GM12878 (cell line): ENCODE measurements around the gene LGI2. TPM values are rescaled to one million over a fixed set of nuclear protein-coding genes. Genes with fewer than 3 reads are reported as not detected.

Experiments
- ATAC-seq: fragments of 200-7000 bp; cut with Tn5 transposase; 3 replicates; pipeline ENCODE4 v1.9.1; 2020; ENCODE audit warnings: mild to moderate bottlenecking, moderate library complexity
- BruUV-seq: library from RNA; stranded (reverse); fragments of 400-500 nt; replicated peaks from 2 replicates; lab custom pipeline; 2021; lab: Mats Ljungman, UMichigan
- CTCF ChIA-PET: fragments of 300-600 bp; sonication (Branson Sonifier 250); formaldehyde crosslinking; extraction: SDS; loops from one replicate; lab custom pipeline; 2021; ENCODE audit warnings: inconsistent platforms; lab: Yijun Ruan, JAX
- POLR2A ChIA-PET: fragments of 350-600 bp; formaldehyde crosslinking; extraction: SDS; loops from one replicate; lab custom pipeline; 2021; ENCODE audit warnings: inconsistent platforms; lab: Charles Lee
- RAD21 ChIA-PET: fragments of 300-600 bp; sonication (Branson Sonifier 250); formaldehyde crosslinking; loops from one replicate; lab custom pipeline; 2023; ENCODE audit warnings: antibody characterized with exemption; ENCODE audit not compliant: unreplicated experiment; lab: Charles Lee
- SMC1A ChIA-PET: fragments of 300-600 bp; sonication (Branson Sonifier 250); formaldehyde crosslinking; loops from one replicate; lab custom pipeline; 2023; ENCODE audit not compliant: unreplicated experiment, uncharacterized antibody; lab: Charles Lee
- DNase-seq: peaks from one replicate; pipeline ENCODE4 v3.0.0-alpha.2; 2011; ENCODE audit warnings: low read depth, low spot score
- FAIRE-seq: peaks from 3 replicates; lab custom pipeline; 2011; peaks lifted over from hg19 to GRCh38; lab: Jason Lieb, UNC
- H2AFZ ChIP-seq: 2 replicates; pipeline ENCODE4 v1.6.0; 2011; ENCODE audit warnings: low read depth, low read length, control low read depth; ENCODE audit not compliant: control insufficient read depth
- H3K27ac ChIP-seq: 2 replicates; pipeline ENCODE4 v1.5.1; 2011; ENCODE audit warnings: control low read depth; ENCODE audit not compliant: control insufficient read depth, insufficient read depth
- H3K27me3 ChIP-seq, 2 experiments: replicated peaks in 1 of 2; 2 replicates each; pipeline versions ENCODE4 v1.6.0 to v1.6.1; 2011; ENCODE audit warnings: low read length in 1 of 2; ENCODE audit not compliant: control insufficient read depth in 2 of 2, insufficient read depth in 2 of 2
- H3K36me3 ChIP-seq, 2 experiments: 2 replicates each; pipeline ENCODE4 v1.5.1; 2011; ENCODE audit warnings: low read length in 1 of 2; ENCODE audit not compliant: control insufficient read depth in 2 of 2, insufficient read depth in 2 of 2
- H3K4me1 ChIP-seq: 2 replicates; pipeline ENCODE4 v1.6.1; 2011; ENCODE audit warnings: mild to moderate bottlenecking, low read length, moderate library complexity, mixed read lengths; ENCODE audit not compliant: control insufficient read depth, insufficient read depth
- H3K4me2 ChIP-seq: 2 replicates; pipeline ENCODE4 v1.6.0; 2011; ENCODE audit warnings: control low read depth; ENCODE audit not compliant: control insufficient read depth, insufficient read depth
- H3K4me3 ChIP-seq: fragments of 200-600 bp; sonication (generic); 2 replicates; pipeline ENCODE4 v1.5.1; 2016
- H3K79me2 ChIP-seq: 2 replicates; pipeline ENCODE4 v1.6.0; 2011; ENCODE audit warnings: low read length; ENCODE audit not compliant: control insufficient read depth, insufficient read depth
- H3K9ac ChIP-seq: 2 replicates; pipeline ENCODE4 v1.8.0; 2011; ENCODE audit warnings: low read length, control low read depth, mixed read lengths; ENCODE audit not compliant: control insufficient read depth, insufficient read depth
- H3K9me3 ChIP-seq: replicated peaks from 3 replicates; pipeline ENCODE4 v1.5.1; 2011; ENCODE audit warnings: mild to moderate bottlenecking, low read length; ENCODE audit not compliant: control insufficient read depth, insufficient read depth
- H4K20me1 ChIP-seq: 2 replicates; pipeline ENCODE4 v1.6.0; 2011; ENCODE audit not compliant: control insufficient read depth, insufficient read depth
- ATF7 ChIP-seq: fragments of 450-650 bp; IDR thresholded peaks from 2 replicates; pipeline ENCODE4 v1.6.1; 2016; ENCODE audit warnings: low read depth, mild to moderate bottlenecking
- BCL11A ChIP-seq: IDR thresholded peaks from 2 replicates; pipeline ENCODE4 v1.6.1; 2011; ENCODE audit warnings: low read depth, low read length
- CBX3 ChIP-seq: fragments of 200-600 bp; sonication (generic); IDR thresholded peaks from 2 replicates; pipeline ENCODE4 v1.6.1; 2016; ENCODE audit warnings: low read depth, borderline replicate concordance
- LARP7 ChIP-seq: fragments of 450-650 bp; IDR thresholded peaks from 2 replicates; pipeline ENCODE4 v1.6.1; 2017; ENCODE audit warnings: mild to moderate bottlenecking
- NR2C1 ChIP-seq: fragments of 450-650 bp; IDR thresholded peaks from 2 replicates; pipeline ENCODE4 v1.6.1; 2017; ENCODE audit warnings: antibody characterized with exemption, mild to moderate bottlenecking, moderate library complexity
- RAD51 ChIP-seq: fragments of 450-650 bp; IDR thresholded peaks from 2 replicates; pipeline ENCODE4 v1.6.1; 2016; ENCODE audit warnings: moderate library complexity, mild to moderate bottlenecking, inconsistent platforms
- RELA ChIP-seq: fragments of 450-650 bp; IDR thresholded peaks from 2 replicates; pipeline ENCODE4 v1.8.0; 2014; ENCODE audit warnings: borderline replicate concordance; ENCODE audit not compliant: partially characterized antibody
- RUNX3 ChIP-seq: IDR thresholded peaks from 2 replicates; pipeline ENCODE4 v1.6.1; 2012; ENCODE audit warnings: low read length, inconsistent platforms
- SIX5 ChIP-seq: IDR thresholded peaks from 2 replicates; pipeline ENCODE4 v1.6.1; 2011; ENCODE audit warnings: mild to moderate bottlenecking, low read depth, low read length, moderate library complexity; ENCODE audit not compliant: severe bottlenecking
- SMARCA5 ChIP-seq: fragments of 450-650 bp; IDR thresholded peaks from 2 replicates; pipeline ENCODE4 v1.6.1; 2017; ENCODE audit warnings: mild to moderate bottlenecking
- SPI1 ChIP-seq: IDR thresholded peaks from 2 replicates; pipeline ENCODE4 v1.6.1; 2011; ENCODE audit warnings: low read depth, mild to moderate bottlenecking, low read length, moderate library complexity, borderline replicate concordance; ENCODE audit not compliant: insufficient read depth
- STAT3 ChIP-seq: IDR thresholded peaks from 2 replicates; pipeline ENCODE4 v1.6.1; 2011; ENCODE audit warnings: low read depth, low read length, improper control_type of control experiment
- TARDBP ChIP-seq: IDR thresholded peaks from 2 replicates; pipeline ENCODE4 v1.6.1; 2016; ENCODE audit warnings: borderline replicate concordance
- TCF3 ChIP-seq: IDR thresholded peaks from 2 replicates; pipeline ENCODE4 v1.6.1; 2012; ENCODE audit warnings: low read depth, mild to moderate bottlenecking, low read length, borderline replicate concordance; ENCODE audit not compliant: insufficient read depth
- ZBED1 ChIP-seq: IDR thresholded peaks from 2 replicates; pipeline ENCODE4 v1.6.1; 2016; ENCODE audit warnings: borderline replicate concordance
- ZBTB40 ChIP-seq: fragments of 450-650 bp; IDR thresholded peaks from 2 replicates; pipeline ENCODE4 v1.6.1; 2016; ENCODE audit warnings: mild to moderate bottlenecking, moderate library complexity, borderline replicate concordance
- WGBS: methylation state at CpG from one replicate; pipeline ENCODE4 v1.1.6; 2016; ENCODE audit warnings: low lambda C conversion rate; ENCODE audit not compliant: insufficient replicate concordance, insufficient coverage; ENCODE audit errors: missing lambda C conversion rate; 5-methylcytosine and 5-hydroxymethylcytosine counted together
- in situ Hi-C: fragments of 300-500 bp; cut with MboI; formaldehyde crosslinking; loops from 9 replicates; pipeline ENCODE4 v1.14.3; 2018; ENCODE audit warnings: mixed read lengths
- intact Hi-C: fragments of 100-400 bp; cut with micrococcal nuclease; formaldehyde crosslinking; loops from one replicate; pipeline ENCODE4 v1.14.2; 2022; ENCODE audit not compliant: unreplicated experiment
- polyA plus RNA-seq, 11 experiments: library from polyadenylated mRNA; depleted of rRNA in 4 of 11; unstranded in 6 of 11; stranded (reverse) in 5 of 11; fragments of >200 nt; fragmentation: Nextera tagmentation in 4 of 11; fragmentation: Illumina TruSeq in 1 of 11; extraction: Ambion mirVana in 4 of 11; extraction: Trizol in 1 of 11; gene quantifications; 1 replicate in 1 of 11; 2 replicates in 10 of 11; pipeline versions ENCODE4 v1.2.1 to v1.2.3, GENCODE V29; 2011 to 2016; ENCODE audit warnings: inconsistent platforms in 2 of 11, missing spikeins in 2 of 11, low read depth in 1 of 11
- total RNA-seq, 4 experiments: library from RNA; depleted of rRNA in 3 of 4; stranded (reverse); fragments of >200 nt in 3 of 4; fragmentation: Illumina TruSeq in 1 of 4; extraction: Trizol in 1 of 4; gene quantifications; 2 replicates each; pipeline versions ENCODE4 v1.2.1 to v1.2.3, GENCODE V29; 2013 to 2021
- TF ChIP-seq, protein P1 (sequence below): IDR thresholded peaks from 2 replicates; pipeline ENCODE4 v1.6.1; 2012; ENCODE audit warnings: low read depth, low read length, improper control_type of control experiment
- TF ChIP-seq, protein P2 (sequence below): IDR thresholded peaks from 2 replicates; pipeline ENCODE4 v1.6.1; 2011; ENCODE audit warnings: borderline replicate concordance, low read depth, mild to moderate bottlenecking, moderate library complexity, mixed read lengths, low read length; ENCODE audit not compliant: insufficient read depth; ENCODE audit errors: extremely low read length
- TF ChIP-seq, protein P3 (sequence below): fragments of 450-650 bp; IDR thresholded peaks from 2 replicates; pipeline ENCODE4 v1.6.1; 2017; ENCODE audit warnings: low read depth, mild to moderate bottlenecking, moderate library complexity

Gene LGI2
- total and polyA plus RNA-seq, 10 of the 15 experiments (the other 5 are each of a cell fraction or from before 2014, with no cell fraction given), result not detected

- CTCF ChIA-PET, result interaction anchor here (2.3 kb wide), 1 partner anchor 24 kb away, joined by 9 read pairs; no protein-coding TSS in a partner anchor
- Histone ChIP-seq H3K27me3 (no peaks in the 10 kb centered on the region), H4K20me1 (no peaks in the 10 kb centered on the region), H3K9ac (no peak overlapping the region), H3K9me3 (no peaks in the 10 kb centered on the region; the same call in 2 of the 3 replicates), H3K4me3 (no peak overlapping the region), H3K79me2 (no peaks in the 10 kb centered on the region), H3K36me3 (no peaks in the 10 kb centered on the region), H3K27ac (no peak overlapping the region), H2AFZ (no peak overlapping the region), H3K4me2 (no peak overlapping the region), H3K4me1 (no peaks in the 10 kb centered on the region)
- TF ChIP-seq RUNX3, result no peak
- TF ChIP-seq SPI1, result no peak
- no peak for TF ChIP-seq RAD51
- TF ChIP-seq SMARCA5, result no peak
- no peak for TF ChIP-seq RELA
- no peak for TF ChIP-seq NR2C1
- TF ChIP-seq, protein P1, sequence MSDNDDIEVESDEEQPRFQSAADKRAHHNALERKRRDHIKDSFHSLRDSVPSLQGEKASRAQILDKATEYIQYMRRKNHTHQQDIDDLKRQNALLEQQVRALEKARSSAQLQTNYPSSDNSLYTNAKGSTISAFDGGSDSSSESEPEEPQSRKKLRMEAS, result no peak
- TF ChIP-seq STAT3, result no peak
- TF ChIP-seq LARP7, result no peak
- TF ChIP-seq CBX3, result no peak
- no peak for TF ChIP-seq TARDBP
- TF ChIP-seq TCF3, result no peak
- no peak for TF ChIP-seq ZBTB40
- TF ChIP-seq, protein P2, sequence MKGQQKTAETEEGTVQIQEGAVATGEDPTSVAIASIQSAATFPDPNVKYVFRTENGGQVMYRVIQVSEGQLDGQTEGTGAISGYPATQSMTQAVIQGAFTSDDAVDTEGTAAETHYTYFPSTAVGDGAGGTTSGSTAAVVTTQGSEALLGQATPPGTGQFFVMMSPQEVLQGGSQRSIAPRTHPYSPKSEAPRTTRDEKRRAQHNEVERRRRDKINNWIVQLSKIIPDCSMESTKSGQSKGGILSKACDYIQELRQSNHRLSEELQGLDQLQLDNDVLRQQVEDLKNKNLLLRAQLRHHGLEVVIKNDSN, result no peak
- TF ChIP-seq, protein P3, sequence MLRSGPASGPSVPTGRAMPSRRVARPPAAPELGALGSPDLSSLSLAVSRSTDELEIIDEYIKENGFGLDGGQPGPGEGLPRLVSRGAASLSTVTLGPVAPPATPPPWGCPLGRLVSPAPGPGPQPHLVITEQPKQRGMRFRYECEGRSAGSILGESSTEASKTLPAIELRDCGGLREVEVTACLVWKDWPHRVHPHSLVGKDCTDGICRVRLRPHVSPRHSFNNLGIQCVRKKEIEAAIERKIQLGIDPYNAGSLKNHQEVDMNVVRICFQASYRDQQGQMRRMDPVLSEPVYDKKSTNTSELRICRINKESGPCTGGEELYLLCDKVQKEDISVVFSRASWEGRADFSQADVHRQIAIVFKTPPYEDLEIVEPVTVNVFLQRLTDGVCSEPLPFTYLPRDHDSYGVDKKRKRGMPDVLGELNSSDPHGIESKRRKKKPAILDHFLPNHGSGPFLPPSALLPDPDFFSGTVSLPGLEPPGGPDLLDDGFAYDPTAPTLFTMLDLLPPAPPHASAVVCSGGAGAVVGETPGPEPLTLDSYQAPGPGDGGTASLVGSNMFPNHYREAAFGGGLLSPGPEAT, result no peak
- TF ChIP-seq SIX5, result no peak
- no peak for TF ChIP-seq ATF7
- TF ChIP-seq BCL11A, result no peak
- TF ChIP-seq ZBED1, result no peak
- FAIRE-seq (no peak), ATAC-seq (no peak), DNase-seq (no peak)
- RAD21 ChIA-PET, result no interaction called here
- BruUV-seq, result no TSS peak
- intact Hi-C loops (no loop called here), in situ Hi-C loops (no loop called here)
- 53% methylated on average over 2 of the region's 2 CpGs for WGBS
- SMC1A ChIA-PET, result no interaction called here
- POLR2A ChIA-PET, result no interaction called here
Observed at GRCh38 chr4:24956091-24956490, 74.7 kb downstream of the LGI2 start.
